IMR-90 (cell line): ENCODE data around the gene TMPRSS9. TPM values are rescaled to one million over a fixed set of nuclear protein-coding genes. Genes with fewer than 3 reads are reported as not detected.
A peak's percentile ranks its signal among the peaks of the same experiment; 100 is the strongest.

Source experiments
- ATAC-seq: fragments of 200-7000 bp; cut with Tn5 transposase; 2 replicates; pipeline ENCODE4 v1.9.1; 2020; ENCODE audit warnings: low read depth, mild to moderate bottlenecking, moderate library complexity
- BruUV-seq: library from RNA; stranded (reverse); fragments of 400-500 nt; replicated peaks from 2 replicates; lab custom pipeline; 2021; lab: Mats Ljungman, UMichigan
- CTCF ChIA-PET: fragments of 300-600 bp; formaldehyde crosslinking; extraction: SDS; loops from one replicate; lab custom pipeline; 2021; ENCODE audit warnings: antibody characterized with exemption; lab: Yijun Ruan, JAX
- POLR2A ChIA-PET: fragments of 300-600 bp; sonication (Branson Sonifier 250); formaldehyde crosslinking; loops from one replicate; lab custom pipeline; 2022; ENCODE audit warnings: antibody characterized with exemption; ENCODE audit not compliant: unreplicated experiment; lab: Charles Lee
- DNase-seq: peaks from one replicate; pipeline ENCODE4 v3.0.0; 2013
- H2AFZ ChIP-seq: replicated peaks from 2 replicates; pipeline ENCODE3; 2013; ENCODE audit warnings: low read length, mild to moderate bottlenecking; ENCODE audit not compliant: poor library complexity
- H2AK5ac ChIP-seq: 2 replicates; pipeline ENCODE4 v1.6.1; 2013; ENCODE audit warnings: low read depth, low read length, inconsistent platforms
- H2AK9ac ChIP-seq: replicated peaks from 2 replicates; pipeline ENCODE3; 2013; ENCODE audit warnings: mild to moderate bottlenecking, low read depth, low read length, moderate library complexity; ENCODE audit not compliant: poor library complexity
- H2BK120ac ChIP-seq: 2 replicates; pipeline ENCODE4 v1.6.1; 2013; ENCODE audit warnings: low read depth, low read length, inconsistent platforms
- H2BK15ac ChIP-seq: 3 replicates; pipeline ENCODE4 v1.6.1; 2013; ENCODE audit warnings: low read depth, low read length, inconsistent platforms
- H2BK20ac ChIP-seq: 2 replicates; pipeline ENCODE4 v1.6.1; 2013; ENCODE audit warnings: low read depth, mild to moderate bottlenecking, inconsistent platforms, low read length, moderate library complexity
- H2BK5ac ChIP-seq: 2 replicates; pipeline ENCODE4 v1.6.1; 2013; ENCODE audit warnings: mild to moderate bottlenecking, low read depth, low read length, inconsistent platforms; ENCODE audit not compliant: poor library complexity, severe bottlenecking
- H3K14ac ChIP-seq: replicated peaks from 2 replicates; pipeline ENCODE4 v1.6.1; 2013; ENCODE audit warnings: low read depth, low read length, inconsistent platforms
- H3K18ac ChIP-seq: 2 replicates; pipeline ENCODE4 v1.6.1; 2013; ENCODE audit warnings: low read depth, low read length, control low read depth
- H3K23ac ChIP-seq: 2 replicates; pipeline ENCODE4 v1.6.1; 2013; ENCODE audit warnings: low read depth, low read length, inconsistent platforms
- H3K27ac ChIP-seq: 2 replicates; pipeline ENCODE4 v1.5.1; 2013; ENCODE audit warnings: mild to moderate bottlenecking, control low read depth, low read length; ENCODE audit not compliant: insufficient read depth
- H3K27me3 ChIP-seq: 2 replicates; pipeline ENCODE4 v1.6.1; 2013; ENCODE audit warnings: low read length; ENCODE audit not compliant: control insufficient read depth, insufficient read depth
- H3K36me3 ChIP-seq: 2 replicates; pipeline ENCODE4 v1.6.1; 2013; ENCODE audit warnings: low read length, mixed read lengths; ENCODE audit not compliant: control insufficient read depth, insufficient read depth
- H3K4ac ChIP-seq: 2 replicates; pipeline ENCODE4 v1.6.1; 2013; ENCODE audit warnings: low read depth, low read length, inconsistent platforms
- H3K4me1 ChIP-seq: 2 replicates; pipeline ENCODE4 v1.6.1; 2013; ENCODE audit warnings: low read length, mixed read lengths; ENCODE audit not compliant: control insufficient read depth, insufficient read depth
- H3K4me2 ChIP-seq: 2 replicates; pipeline ENCODE4 v1.6.1; 2013; ENCODE audit warnings: low read depth, mild to moderate bottlenecking, control low read depth, low read length, moderate library complexity
- H3K4me3 ChIP-seq: 2 replicates; pipeline ENCODE4 v1.5.1; 2013; ENCODE audit warnings: low read depth, mild to moderate bottlenecking, control low read depth, low read length, moderate library complexity; ENCODE audit not compliant: insufficient read depth
- H3K56ac ChIP-seq: 2 replicates; pipeline ENCODE4 v1.6.1; 2013; ENCODE audit warnings: low read length, inconsistent platforms; ENCODE audit not compliant: insufficient read depth; ENCODE audit errors: extremely low read depth
- H3K79me1 ChIP-seq, 2 experiments: 2 replicates each; pipeline ENCODE4 v1.6.1; 2013; ENCODE audit warnings: low read length in 2 of 2, inconsistent platforms in 1 of 2, low read depth in 1 of 2
- H3K9ac ChIP-seq: 2 replicates; pipeline ENCODE4 v1.6.1; 2013; ENCODE audit warnings: low read depth, low read length, control low read depth
- H3K9me1 ChIP-seq: 2 replicates; pipeline ENCODE4 v1.6.1; 2013; ENCODE audit warnings: low read length, inconsistent platforms; ENCODE audit not compliant: insufficient read depth
- H3K9me3 ChIP-seq: 2 replicates; pipeline ENCODE4 v1.6.1; 2013; ENCODE audit warnings: low read length; ENCODE audit not compliant: control insufficient read depth, insufficient read depth
- H4K20me1 ChIP-seq: 2 replicates; pipeline ENCODE4 v1.6.1; 2013; ENCODE audit warnings: low read length, inconsistent platforms; ENCODE audit not compliant: insufficient read depth
- H4K5ac ChIP-seq: 2 replicates; pipeline ENCODE4 v1.6.1; 2013; ENCODE audit warnings: mild to moderate bottlenecking, low read depth, low read length, control low read depth
- H4K8ac ChIP-seq, 2 experiments: 2 replicates each; pipeline ENCODE4 v1.6.1; 2013; ENCODE audit warnings: low read depth in 2 of 2, low read length in 2 of 2, control low read depth in 1 of 2, inconsistent platforms in 1 of 2
- H4K91ac ChIP-seq: 2 replicates; pipeline ENCODE4 v1.6.1; 2013; ENCODE audit warnings: low read depth, low read length, inconsistent platforms; ENCODE audit not compliant: insufficient read depth
- BHLHE40 ChIP-seq: fragments of 150-350 bp; IDR thresholded peaks from 2 replicates; pipeline ENCODE4 v1.6.1; 2016; ENCODE audit warnings: mild to moderate bottlenecking, low read depth, low read length
- CEBPB ChIP-seq: IDR thresholded peaks from 2 replicates; pipeline ENCODE4 v1.6.1; 2012; ENCODE audit warnings: low read depth, low read length, improper control_type of control experiment
- CTCF ChIP-seq: conservative IDR thresholded peaks from 2 replicates; pipeline ENCODE4 v1.5.1; 2012; ENCODE audit warnings: mild to moderate bottlenecking, low read depth, low read length, improper control_type of control experiment
- MAFK ChIP-seq: IDR thresholded peaks from 2 replicates; pipeline ENCODE4 v1.6.1; 2012; ENCODE audit warnings: low read depth, low read length, improper control_type of control experiment
- MXI1 ChIP-seq: IDR thresholded peaks from 2 replicates; pipeline ENCODE4 v1.6.1; 2012; ENCODE audit warnings: low read depth, mild to moderate bottlenecking, low read length, moderate library complexity, borderline replicate concordance
- POLR2A ChIP-seq: IDR thresholded peaks from 2 replicates; pipeline ENCODE4 v1.6.1; 2012; ENCODE audit warnings: mild to moderate bottlenecking, low read depth, low read length
- RFX5 ChIP-seq: IDR thresholded peaks from 2 replicates; pipeline ENCODE4 v1.8.0; 2012; ENCODE audit warnings: low read depth, mild to moderate bottlenecking, low read length, moderate library complexity
- SMC3 ChIP-seq: fragments of 150-350 bp; IDR thresholded peaks from 2 replicates; pipeline ENCODE4 v1.6.1; 2016; ENCODE audit warnings: low read depth, mild to moderate bottlenecking, antibody characterized with exemption, low read length, moderate library complexity
- WGBS, 2 experiments: methylation state at CpG; one replicate each; pipeline versions ENCODE4 v1.1.5 to v1.1.7; 2013; ENCODE audit warnings: missing lambda C conversion rate in 2 of 2; ENCODE audit not compliant: insufficient read length in 1 of 2; ENCODE audit errors: extremely low coverage in 2 of 2; 5-methylcytosine and 5-hydroxymethylcytosine counted together
- dilution Hi-C: fragments of 300-500 bp; cut with HindIII; formaldehyde crosslinking; loops from one replicate; pipeline ENCODE4 v1.14.3; 2018; ENCODE audit warnings: low sequenced_read_pairs; ENCODE audit not compliant: unreplicated experiment
- in situ Hi-C: fragments of 300-500 bp; cut with MboI; formaldehyde crosslinking; loops from 3 replicates; pipeline ENCODE4 v1.14.3; 2019; ENCODE audit warnings: low sequenced_read_pairs, inconsistent platforms, mixed read lengths
- intact Hi-C: fragments of 100-400 bp; cut with micrococcal nuclease; formaldehyde crosslinking; loops from 2 replicates; pipeline ENCODE4 v1.10.0; 2022
- polyA plus RNA-seq, 3 experiments: library from polyadenylated mRNA; depleted of rRNA; stranded (reverse); fragments of >200 nt; gene quantifications; 2 replicates each; pipeline ENCODE4 v1.2.3, GENCODE V29; 2012; ENCODE audit warnings: low replicate concordance in 1 of 3
- total RNA-seq: library from RNA; depleted of rRNA; stranded (reverse); fragments of >200 nt; gene quantifications from 2 replicates; pipeline ENCODE4 v1.2.3, GENCODE V29; 2012

The TMPRSS9 gene
- total and polyA plus RNA-seq, 2 of the 4 experiments (the other 2 are of a cell fraction): not detected

- no peaks in the 10 kb centered on the region for H3K79me1 ChIP-seq
- H3K36me3 ChIP-seq: peaks cover 29% of the 10 kb centered on the region
- in situ Hi-C loops: no loop called here
- H3K4me3 ChIP-seq: no peak overlapping the region
- no peak overlapping the region for H3K4ac ChIP-seq
- peaks cover 6% of the 10 kb centered on the region for H3K27me3 ChIP-seq
- no TSS peak for BruUV-seq
- H3K9me1 ChIP-seq: no peaks in the 10 kb centered on the region
- ChIA-PET POLR2A (no interaction called here), CTCF (no interaction called here)
- DNase-seq (no peak), ATAC-seq (no peak)
- intact Hi-C loops: no loop called here
- no peak overlapping the region for H3K27ac ChIP-seq
- no peak overlapping the region for H3K4me2 ChIP-seq
- H2AK9ac ChIP-seq: peak overlapping the region; percentile 24
- H3K14ac ChIP-seq: no peak overlapping the region
- H3K4me1 ChIP-seq: no peaks in the 10 kb centered on the region
- H3K23ac ChIP-seq: no peak overlapping the region
- no peak overlapping the region for H2BK120ac ChIP-seq
- H2BK5ac ChIP-seq: no peak overlapping the region
- no peaks in the 10 kb centered on the region for H3K9me3 ChIP-seq
- H4K20me1 ChIP-seq: no peaks in the 10 kb centered on the region
- no peak overlapping the region for H2AK5ac ChIP-seq
- TF ChIP-seq MAFK (no peak), CTCF (no peak), SMC3 (no peak), CEBPB (no peak), MXI1 (no peak), RFX5 (no peak), BHLHE40 (no peak), POLR2A (no peak)
- H3K9ac ChIP-seq: no peak overlapping the region
- no peak overlapping the region for H3K18ac ChIP-seq
- 91% methylated on average over 19 of the region's 34 CpGs; no CpG with 5 or more reads in 1 of the 2 experiments for WGBS, 2 experiments
- no peak overlapping the region for H3K56ac ChIP-seq
- no peak overlapping the region for H4K5ac ChIP-seq
- H2AFZ ChIP-seq: no peak overlapping the region
- no peak overlapping the region for H2BK20ac ChIP-seq
- dilution Hi-C loops: no loop called here
- H4K91ac ChIP-seq: no peak overlapping the region
- H2BK15ac ChIP-seq: no peak overlapping the region
- H4K8ac ChIP-seq: no peak overlapping the region
Measured at GRCh38 chr19:2353887-2354592, 6.0 kb upstream of the TMPRSS9 start.
